Measurements from ENCODE around the gene PRPH.

DNA sequence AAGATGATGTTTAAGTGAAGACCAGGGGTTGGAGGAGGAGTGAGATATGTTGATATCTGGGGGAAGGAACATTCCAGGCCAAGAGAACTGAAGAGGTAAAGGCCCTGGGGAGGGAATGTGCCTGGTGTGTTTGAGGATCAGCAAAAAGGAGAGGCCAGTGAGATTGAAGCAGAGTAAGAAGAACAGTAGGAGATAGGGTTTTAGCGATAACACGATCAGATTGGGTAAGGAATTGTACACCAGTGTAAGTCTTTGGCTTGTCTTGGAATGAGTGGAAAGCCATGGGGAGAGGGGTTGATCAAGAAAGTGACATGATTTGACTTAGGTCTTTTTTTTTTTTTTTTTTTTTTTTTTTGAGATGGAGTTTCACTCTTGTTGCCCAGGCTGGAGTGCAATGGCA lies 32.9 kb downstream of the PRPH start:
- no peak for TF ChIP-seq GABPA (IDR thresholded peaks at IDR 0.05; ENCODE audit: low read depth, low read length)
- TF ChIP-seq GABPA (CRISPR knock-in tag; IDR thresholded peaks at IDR 0.05; ENCODE audit: low read depth) = no peak
- no peak for TF ChIP-seq NFIC (IDR thresholded peaks at IDR 0.05; ENCODE audit: low read length)
- TF ChIP-seq, protein P1, sequence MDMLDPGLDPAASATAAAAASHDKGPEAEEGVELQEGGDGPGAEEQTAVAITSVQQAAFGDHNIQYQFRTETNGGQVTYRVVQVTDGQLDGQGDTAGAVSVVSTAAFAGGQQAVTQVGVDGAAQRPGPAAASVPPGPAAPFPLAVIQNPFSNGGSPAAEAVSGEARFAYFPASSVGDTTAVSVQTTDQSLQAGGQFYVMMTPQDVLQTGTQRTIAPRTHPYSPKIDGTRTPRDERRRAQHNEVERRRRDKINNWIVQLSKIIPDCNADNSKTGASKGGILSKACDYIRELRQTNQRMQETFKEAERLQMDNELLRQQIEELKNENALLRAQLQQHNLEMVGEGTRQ (IDR thresholded peaks at IDR 0.05; ENCODE audit: low read depth, low read length) = no peak
- TF ChIP-seq, protein P1 (CRISPR knock-in tag; IDR thresholded peaks at IDR 0.05; ENCODE audit: borderline replicate concordance) = no peak
- TF ChIP-seq GABPB1 (CRISPR knock-in tag; IDR thresholded peaks at IDR 0.05) = no peak
- TF ChIP-seq FOXA1 (IDR thresholded peaks at IDR 0.05) = no peak
- TF ChIP-seq FOXA1 (CRISPR knock-in tag; IDR thresholded peaks at IDR 0.05) = no peak
- TF ChIP-seq, protein P2, sequence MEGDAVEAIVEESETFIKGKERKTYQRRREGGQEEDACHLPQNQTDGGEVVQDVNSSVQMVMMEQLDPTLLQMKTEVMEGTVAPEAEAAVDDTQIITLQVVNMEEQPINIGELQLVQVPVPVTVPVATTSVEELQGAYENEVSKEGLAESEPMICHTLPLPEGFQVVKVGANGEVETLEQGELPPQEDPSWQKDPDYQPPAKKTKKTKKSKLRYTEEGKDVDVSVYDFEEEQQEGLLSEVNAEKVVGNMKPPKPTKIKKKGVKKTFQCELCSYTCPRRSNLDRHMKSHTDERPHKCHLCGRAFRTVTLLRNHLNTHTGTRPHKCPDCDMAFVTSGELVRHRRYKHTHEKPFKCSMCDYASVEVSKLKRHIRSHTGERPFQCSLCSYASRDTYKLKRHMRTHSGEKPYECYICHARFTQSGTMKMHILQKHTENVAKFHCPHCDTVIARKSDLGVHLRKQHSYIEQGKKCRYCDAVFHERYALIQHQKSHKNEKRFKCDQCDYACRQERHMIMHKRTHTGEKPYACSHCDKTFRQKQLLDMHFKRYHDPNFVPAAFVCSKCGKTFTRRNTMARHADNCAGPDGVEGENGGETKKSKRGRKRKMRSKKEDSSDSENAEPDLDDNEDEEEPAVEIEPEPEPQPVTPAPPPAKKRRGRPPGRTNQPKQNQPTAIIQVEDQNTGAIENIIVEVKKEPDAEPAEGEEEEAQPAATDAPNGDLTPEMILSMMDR (CRISPR knock-in tag; IDR thresholded peaks at IDR 0.05) = no peak
- no peak for TF ChIP-seq ELF3 (CRISPR knock-in tag; IDR thresholded peaks at IDR 0.05)
- TF ChIP-seq RAD21 (CRISPR knock-in tag; IDR thresholded peaks at IDR 0.05) = no peak
- TF ChIP-seq SOX6 (IDR thresholded peaks at IDR 0.05) = no peak
- no peak for TF ChIP-seq SOX6 (CRISPR knock-in tag; IDR thresholded peaks at IDR 0.05)

All from HepG2 (cell line).